Activated CD4-positive, CD25-positive, alpha-beta regulatory T cell treated with anti-CD3 and anti-CD28 coated beads, Interleukin-2, amount 50 U/mL, for 24 hours (primary cell): ENCODE measurements around the gene LY6G6C.
A peak's percentile ranks its signal among the peaks of the same experiment; 100 is the strongest.

Experiments
- ATAC-seq, 2 donors: fragments of 150-1000 bp; cut with Tn5 transposase; one replicate each; pipeline ENCODE4 v1.10.0; 2021; ENCODE audit warnings: mild to moderate bottlenecking in 1 of 2, moderate library complexity in 1 of 2

Gene LY6G6C

DNA sequence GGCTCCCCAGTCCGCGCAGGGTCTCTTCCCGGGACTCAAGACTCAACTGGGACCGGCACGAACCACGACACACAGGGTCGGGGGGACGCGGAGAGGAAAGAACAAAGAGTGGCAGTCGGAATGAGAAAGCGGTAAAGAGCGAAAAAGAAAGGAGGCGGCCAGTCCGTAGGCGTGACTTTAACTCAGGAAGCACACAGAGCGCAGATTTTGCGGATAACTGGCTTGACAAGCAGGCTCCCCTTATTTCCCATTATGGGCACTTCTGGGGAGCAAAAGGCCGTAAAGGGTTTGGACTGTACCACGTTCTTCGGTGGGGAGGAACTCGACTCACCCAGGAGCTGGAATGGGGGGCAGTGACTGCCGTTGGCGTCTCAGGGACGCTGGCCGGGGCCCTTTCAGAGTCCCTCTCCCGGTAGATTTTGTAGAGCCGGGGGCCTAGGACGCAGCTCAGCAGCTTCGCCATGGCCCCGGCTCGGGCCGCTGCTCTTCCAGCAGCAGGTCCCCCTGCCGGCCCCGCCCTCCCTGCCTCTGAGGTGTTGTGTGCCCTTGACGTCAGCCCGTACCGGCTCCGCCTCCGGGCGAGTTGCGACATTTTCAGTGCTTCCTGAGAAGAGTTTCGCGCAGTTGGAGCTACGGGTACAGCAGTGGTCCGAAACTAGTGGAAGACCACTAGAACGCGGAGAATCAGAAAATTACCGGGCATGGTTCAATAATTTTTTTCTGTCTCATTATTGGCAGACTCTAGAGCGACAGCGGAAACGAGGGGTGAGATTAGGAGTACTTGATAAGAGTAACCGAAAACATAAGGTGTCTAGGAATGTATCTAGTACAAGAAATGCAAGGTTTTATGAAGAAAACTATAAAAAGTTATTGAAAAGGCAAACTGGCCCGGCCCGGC lies 18.5 kb downstream of the LY6G6C start, which contains the start of gene ABHD16A:
ABHD16A (minus strand) TSS at position 506 of the 898 bp plus-strand sequence; CDS start at position 463, 43 bp downstream.
- ATAC-seq: peak; percentile 96 to 97

DNA sequence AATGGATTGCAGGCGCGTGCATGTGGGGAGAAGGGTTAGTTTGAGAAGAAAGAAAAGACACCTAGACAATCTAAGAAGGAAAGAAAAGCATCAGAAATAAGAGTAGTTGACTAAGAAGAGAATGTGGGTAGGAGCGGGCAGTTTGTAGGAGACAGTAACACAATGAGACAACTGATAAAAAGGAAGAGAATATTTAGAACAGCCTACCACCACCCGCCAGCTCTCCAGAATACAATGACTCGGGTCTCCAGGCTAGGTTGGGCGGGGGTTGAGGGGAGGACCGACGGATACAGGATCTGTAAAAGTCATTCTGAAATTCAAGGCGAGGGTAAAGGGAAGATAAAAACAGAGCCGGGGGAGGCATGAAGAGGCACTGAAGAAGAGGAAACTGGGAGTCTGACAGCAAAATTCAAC lies 19.1 kb downstream of the LY6G6C start:
- ATAC-seq: peak; percentile 5 to 11

DNA sequence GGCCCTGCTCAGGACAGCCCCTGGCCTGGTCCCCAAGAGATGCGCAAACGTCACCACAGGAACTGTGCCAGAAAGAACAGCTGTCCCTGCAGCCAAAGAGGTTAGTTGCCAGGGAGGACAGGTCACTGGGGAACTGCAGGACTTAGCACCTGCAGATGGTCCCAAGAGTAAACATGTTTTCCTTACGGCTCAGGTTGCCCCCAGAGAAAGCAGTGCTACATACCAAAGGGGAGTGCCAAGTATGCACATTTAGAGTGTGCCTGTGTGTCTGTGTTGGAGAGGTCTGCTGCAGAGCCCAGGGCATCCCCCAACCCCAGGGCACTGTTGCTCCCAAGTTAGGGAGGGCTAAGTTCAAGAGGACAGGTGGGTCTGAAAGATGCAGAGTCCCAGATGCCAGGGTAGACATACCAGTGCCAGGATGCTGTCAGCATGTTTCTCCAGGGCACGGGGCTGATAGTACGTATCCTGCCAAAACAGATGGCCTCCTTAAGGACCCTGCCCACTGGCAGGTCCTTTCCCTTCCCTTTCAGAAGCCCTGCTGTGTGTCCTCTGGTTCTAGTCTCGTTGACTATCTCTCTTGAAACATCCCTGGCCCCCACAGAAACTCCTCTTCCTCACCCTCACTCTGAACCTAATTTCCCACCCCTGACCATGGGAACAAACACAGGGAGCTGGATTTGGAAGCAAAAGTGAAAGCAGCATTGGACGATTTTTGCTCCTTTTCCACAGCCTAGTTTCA lies 19.7 kb downstream of the LY6G6C start:
- ATAC-seq: no peak

DNA sequence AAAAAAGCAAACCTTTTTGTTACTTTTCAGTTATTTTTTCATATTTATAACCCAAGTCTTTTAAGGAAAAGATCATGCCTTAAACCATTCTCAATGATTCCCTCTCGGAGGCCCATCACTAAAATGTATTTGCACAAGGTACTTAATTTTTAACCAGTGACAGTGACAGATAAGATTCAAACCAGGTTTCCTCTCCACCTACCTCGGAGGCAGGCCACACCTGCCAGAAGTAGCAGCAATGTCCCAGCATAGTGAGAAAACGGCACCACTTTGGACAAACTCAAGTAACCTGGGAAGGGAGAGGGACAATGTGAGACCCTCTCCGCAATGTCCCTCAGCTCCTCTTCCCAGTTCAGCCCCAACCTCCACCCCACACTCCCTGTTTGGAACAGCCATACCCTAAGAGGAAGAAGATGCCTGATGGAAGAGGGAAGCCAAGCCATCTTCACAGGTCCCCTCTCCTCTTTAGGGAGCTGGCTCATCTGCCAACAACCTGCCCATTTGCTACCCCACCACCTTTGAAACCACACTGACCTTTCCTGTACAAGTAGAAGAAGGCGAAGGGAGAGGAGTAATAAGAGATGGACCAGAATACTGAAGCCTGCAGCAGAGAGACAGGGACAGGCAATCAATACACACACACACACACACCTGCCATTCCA lies 20.7 kb downstream of the LY6G6C start:
- no peak for ATAC-seq

DNA sequence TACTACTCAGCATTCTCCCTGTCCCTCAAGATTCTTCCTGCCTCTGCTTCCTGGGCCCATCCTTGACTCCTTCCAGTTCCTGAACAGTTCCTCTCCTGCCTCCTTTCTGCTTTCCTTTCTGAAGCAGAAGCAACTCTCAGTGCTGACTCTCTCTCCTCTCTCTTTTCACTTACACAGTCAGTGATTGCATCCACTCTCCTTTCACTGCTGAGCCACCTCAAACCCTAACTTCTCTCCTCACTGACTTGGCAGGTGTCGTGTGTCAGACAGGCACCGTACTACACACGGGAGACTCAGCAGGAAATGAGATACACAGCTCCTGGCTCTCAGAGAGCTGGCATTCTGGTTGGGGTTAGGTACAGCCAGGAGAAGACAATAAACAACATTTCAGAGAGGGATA lies 24.0 kb downstream of the LY6G6C start:
- ATAC-seq: peak in 1 of 2 donors; percentile 60

DNA sequence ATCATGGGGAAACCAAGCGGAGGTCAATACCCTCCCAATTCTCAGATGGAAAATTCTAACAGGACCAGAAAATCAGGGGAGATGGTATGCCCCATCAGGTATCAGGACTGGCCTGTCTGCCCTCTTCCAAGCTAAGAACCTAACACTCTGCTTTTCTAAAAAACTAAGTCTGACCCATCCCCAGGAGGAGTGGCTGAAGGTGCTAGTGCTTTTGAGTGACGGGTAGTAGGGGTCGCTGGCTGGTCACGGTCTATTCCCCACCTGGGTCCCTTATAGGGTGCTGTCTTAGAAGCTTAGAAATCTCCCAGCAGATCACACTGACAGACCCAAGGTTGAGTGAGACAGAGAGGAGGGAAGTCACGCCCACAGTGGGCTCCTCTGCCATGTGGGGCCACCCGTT lies 28.0 kb downstream of the LY6G6C start:
- no peak for ATAC-seq

DNA sequence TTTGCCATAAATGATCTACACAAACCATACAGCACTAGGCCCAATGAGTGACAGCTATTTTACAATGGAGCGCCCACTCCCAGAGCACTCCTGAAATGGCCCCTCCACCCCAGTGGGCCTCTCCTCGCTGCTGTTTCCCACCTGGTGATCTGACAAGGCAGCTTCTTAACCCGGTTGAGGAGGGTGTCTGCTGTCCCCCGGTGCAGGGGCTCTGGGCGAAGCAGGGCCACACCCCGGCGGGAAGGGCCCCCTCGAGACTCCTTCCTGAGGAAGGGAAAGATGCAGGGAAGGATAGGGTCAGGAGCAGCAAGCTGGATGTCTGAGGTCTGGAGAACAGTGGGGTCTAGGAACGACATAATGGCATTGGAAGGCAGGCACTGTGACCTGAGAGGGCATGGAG lies 28.7 kb downstream of the LY6G6C start:
- ATAC-seq: no peak

DNA sequence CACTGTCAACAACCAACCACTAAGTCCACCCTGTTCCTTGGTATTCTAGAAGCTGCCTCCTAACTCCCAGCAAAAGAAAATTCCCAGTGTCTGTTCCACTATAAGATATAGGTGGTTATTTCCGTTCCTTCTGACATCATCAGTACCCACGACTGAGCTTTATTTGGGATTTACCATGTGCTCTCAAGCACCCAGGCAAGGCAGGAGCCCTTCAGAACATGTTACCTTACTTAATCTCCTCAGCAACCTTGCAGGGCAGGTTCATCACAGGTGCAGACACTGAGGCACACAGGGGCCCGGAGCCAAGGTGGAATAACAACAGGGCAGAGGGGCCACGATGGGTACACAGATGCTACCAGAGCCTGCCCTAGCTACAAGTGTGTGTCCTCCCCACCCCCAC lies 29.2 kb downstream of the LY6G6C start:
- ATAC-seq: no peak

DNA sequence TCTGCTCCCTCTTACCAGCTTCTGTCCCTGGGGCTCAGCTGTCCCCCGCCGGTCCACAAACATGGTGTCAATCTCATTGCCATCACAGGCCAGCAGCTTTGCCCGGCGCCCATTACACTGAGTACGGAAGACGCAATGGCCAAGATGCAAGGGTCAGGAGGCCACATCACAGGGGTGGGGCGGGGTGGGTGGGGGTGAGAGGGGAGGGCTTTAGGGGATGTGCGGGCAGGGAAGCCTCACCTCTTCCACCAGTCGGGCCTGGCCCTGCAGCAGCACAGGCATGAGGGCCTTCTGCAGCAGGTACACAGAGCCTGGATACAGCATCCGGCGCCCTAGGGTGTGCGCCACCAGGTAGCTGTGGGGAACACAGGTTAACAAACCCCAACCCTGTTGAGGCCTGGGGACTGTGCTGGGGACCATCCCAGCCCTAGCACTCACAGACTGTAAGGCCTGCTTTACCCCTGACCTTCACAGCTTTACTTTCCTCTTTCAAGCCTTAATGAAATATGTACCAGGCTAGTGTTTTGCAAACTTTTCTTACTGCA lies 29.9 kb downstream of the LY6G6C start:
- no peak for ATAC-seq

DNA sequence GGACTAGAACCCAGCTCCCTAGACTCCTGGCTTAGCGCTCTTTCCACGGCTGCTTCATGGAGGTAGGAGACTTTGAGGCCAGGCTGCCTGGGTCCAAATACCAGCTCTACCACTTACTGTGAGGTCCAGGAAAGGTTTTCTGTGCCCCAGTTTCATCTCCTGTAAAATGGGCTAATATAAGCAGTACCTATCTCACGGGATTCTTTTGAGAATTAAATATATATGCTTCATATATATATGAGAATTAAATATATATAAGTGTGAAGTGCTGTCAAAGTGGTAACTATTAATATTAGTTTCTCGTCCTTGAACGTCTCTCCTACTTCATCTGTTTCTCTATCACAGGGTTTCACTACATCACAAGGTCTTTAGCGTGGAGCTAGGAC lies 30.5 kb downstream of the LY6G6C start:
- ATAC-seq: no peak

DNA sequence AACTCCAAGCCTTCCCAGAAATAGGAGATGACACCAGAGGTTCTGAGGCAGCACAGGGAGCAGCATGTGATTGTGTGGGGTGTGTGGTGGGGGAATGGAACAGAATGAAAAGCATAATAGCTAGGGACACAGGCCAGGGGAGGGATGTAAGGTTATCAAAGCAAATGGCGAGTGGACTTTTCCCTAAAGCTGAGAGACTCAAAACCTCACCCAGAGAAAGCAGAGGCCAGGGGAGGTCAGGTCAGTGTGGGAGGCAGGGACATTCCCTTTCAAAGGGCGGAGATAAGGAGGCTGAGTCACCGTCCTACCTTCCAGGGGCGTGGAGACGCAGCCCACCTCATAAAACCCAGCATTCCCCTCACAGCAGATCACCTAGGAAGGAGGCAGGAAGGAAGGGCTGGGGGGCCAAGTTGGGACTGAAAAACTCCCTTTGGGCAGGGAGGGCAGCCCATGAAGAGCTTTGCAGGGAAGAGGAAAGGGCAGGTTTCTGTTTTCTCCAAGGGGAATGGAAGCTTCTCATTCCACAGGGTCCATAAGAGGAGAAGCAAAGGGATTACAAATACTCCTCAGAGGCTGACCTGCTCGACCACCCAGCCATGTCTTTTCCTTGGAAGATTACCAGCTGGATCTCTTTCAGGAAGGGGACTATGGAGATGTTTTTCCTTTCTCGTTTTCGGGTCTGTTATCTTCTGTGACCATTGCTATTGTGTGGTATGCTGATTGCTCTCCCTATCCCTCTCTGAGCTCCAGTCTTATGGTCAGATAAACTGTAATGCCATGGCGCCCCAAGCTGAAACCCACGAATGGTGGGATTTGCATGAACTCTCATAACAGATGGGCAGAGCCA lies 31.1 kb downstream of the LY6G6C start:
- ATAC-seq: no peak

DNA sequence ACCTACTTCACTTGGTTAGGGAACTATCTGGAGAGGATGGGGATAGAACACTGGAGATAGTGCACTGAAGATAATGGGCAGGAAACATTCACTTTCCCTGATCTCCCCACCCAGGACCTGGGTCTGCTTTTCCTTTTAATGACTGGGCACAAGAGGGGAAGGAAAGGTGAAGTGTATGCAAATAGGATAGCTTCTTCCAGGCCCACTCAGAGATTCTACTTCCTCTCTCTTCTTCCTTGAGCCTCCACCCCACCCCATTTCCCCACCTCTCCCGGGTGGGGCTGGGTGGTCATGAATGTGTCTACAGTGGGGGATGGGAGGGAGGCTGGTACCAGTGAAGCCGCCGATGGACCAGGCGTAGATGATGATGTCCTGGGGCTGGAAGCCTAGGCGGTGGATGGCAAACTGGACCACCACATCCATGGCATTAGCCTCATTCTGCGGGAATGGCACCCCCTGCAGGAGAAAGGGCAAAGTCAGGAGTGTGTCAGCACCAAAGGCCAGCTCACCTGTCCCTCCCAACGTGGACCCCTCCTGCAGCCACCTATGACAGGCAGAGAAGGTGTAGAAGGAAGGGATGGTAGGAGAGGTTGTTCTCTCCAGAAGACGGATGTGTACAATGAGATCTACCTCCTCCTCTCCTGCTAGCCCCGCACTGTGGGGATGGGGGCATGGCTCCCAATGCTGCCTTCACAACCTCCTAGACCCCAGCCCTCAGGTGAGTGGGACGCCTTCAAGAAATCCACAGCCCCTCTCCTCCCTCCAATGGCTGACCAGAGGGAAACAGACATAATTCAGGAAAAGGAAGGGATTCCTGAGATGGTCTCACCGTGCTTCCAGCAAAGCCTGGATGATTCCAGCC lies 32.1 kb downstream of the LY6G6C start:
- ATAC-seq: no peak

DNA sequence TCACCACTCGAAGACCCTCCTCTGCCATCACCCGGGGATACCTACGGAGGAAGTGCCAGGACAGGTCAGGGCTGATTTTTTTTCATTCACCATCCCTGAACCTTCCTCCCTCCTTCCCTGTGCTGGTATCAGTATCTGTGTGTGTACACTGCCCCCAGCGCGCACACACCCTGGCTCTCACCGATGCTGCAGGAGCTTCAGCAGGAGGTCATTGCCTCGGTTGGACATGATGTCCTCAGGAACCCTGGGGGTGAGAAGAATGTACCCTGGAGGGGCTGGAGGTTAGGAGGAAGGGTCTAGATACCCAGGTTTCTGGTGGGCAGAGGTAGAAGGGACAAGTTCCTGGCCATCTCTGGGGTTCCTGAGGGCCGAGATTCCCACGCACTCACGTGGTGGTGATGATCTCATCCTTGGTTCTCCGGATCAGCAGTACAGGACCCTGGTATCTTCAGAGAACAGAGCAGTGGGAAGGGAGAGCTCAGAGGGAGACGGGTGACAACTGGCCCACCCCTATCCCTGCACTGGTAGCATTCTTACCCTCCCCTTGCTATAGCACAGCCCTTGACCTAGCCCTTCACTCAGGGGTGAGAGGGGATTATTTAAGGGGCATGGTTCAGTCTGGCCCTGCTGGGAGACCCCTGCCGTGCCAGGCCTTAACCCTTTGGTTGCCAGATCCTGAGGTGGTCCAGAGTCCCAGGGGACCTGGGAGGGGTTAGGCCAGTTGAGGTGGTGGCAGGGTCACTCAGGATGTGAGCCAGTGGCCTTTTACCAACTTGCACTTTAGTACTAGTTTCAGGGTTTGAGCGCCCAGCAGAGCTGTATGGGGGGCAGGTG lies 33.5 kb downstream of the LY6G6C start:
- no peak for ATAC-seq

DNA sequence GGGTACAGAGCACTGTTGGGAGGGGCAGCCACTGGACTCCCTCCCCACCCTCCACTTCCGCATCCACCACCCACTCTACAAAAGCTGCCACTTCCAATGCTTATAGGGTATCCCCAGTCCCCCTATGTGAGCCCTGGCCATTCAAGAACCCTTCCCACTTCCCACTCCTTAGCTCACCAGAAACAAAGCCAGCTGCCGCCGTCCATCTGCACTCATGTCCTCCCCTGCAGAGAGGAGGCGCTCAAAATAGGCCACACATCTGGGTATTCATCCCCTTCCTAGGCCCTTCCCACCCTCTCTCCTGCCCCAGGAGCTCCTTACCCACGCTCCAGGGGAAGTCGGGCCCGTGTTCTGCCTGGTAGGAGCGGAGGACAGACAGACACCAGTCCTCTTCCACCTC lies 34.2 kb downstream of the LY6G6C start:
- no peak for ATAC-seq

DNA sequence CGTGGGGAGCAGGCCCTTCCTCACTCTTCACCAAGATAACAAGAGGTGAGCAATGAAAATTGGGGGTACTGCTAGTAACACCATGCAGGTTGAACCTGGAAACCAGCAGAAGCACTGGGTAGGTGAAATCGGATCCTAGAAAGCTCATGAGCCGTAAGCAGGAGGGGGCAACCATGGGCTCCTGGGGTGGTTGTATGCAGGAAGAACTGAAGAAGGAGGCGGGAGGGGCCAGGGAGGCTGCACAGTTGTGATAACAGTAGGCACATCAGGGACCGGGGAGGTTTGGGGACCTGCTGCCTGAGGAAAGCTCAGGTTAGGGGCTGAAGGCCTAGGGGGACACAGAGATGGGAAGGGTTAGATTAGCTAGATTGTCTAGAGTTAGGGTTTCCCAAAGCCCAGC lies 35.1 kb downstream of the LY6G6C start:
- ATAC-seq: no peak

DNA sequence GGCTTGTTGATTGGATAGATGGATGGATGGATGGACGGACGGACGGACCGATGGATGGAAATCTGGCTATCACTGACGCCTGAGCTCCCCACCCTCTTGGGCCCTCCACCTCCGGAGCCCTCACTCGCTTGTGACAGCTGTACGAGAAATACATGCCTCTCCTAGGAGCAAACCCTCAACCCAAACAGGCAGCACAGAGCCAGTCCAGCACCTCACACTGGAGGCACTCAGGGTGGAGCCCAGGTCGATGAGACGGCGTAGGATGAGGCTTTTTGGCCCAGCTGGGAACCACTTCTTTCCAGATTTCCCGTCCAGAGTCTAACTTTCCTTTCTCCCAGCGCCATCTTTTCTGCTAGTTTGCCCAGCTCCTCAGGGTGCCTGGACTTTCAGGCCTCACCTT lies 38.0 kb downstream of the LY6G6C start:
- no peak for ATAC-seq

DNA sequence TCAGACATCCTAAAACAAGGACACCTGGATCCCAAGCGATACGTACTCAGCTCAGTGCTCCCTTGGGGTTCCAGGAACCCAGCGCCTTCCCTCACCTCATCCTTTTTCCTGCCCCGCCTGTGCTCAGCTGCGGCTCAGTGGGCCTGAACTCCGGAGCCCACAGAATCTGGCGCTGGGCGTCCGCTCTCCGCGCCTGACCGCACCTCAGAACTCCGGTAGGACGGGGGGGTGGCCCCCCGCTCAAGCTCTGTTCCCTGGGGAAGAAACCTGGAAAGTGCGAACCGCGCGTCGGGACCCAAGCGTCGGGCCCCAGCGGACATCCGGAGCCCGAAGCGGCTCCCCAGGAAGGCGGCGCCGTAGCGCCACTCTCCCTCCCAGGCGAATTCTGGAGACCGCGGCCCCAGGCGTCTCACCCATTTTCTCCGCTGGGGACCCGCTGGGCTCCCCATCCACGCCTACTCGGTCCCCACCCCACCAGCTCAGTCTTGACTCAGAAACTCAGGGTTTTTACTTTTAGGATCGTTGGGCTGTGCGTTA lies 40.3 kb downstream of the LY6G6C start:
- ATAC-seq: peak; percentile 53 to 60

DNA sequence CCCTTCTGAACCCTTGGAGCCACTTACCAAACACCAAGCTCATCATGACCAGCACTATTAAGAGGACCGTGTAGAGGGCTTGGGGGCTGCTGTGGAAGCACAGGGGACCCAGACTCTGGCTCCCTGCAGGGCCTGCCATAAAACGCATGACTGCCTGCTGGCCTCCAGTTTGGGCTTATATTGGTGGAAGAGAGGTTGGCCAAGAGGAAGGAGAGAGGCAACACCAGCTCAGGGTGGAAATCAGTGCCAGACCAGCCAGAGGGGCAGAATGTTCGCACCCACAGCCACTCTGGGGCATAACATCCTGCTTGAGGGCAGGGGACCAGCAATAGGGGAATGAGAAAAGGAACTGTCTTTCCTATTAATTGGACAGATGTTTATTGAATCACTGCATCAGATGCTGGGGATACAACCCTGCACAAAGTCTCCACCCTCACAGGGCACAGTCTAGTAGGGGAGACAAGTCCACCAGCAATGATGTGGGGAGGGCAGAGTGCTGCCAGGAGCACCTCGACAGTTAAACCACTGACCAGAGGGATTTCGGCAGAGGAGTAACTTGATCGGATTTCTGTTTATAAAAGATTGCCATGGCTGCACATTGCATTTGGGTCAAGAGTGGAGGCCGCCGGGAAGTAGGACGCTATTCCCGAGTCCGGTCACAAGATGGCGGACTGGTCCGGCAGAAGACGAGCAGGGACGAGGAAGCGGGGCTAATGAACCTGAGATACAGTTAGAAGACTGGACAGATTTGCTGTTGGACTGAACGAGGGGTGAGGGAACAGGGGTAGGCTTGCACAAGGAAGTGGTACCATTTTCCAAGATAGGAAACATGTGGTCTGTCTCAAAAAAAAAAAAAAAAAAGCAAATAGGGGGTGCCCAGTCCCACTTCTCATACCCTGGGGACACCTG lies 41.1 kb downstream of the LY6G6C start, which contains the start of gene LY6G5C:
LY6G5C (minus strand) TSS at position 842 of the 909 bp plus-strand sequence; CDS start at position 148, 694 bp downstream.
- ATAC-seq: peak; percentile 73 to 77

DNA sequence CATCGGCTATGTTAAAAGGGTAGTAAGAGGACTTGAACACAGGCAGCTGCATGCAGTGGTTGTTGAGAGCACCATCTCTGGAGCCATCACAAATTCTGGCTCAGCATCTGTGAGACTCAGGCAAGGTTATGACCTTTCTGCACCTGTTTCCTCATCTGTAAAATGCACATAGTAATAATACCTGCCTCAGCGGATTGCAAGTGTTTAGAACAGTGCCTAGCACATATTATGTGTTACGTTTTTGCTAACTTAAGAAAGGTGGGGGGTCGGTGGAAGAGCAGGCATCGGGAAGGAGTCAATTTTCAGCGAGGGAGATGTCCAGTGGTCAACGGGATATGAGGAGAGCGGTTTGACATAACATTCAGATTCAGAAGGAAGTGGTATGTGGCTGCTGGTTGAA lies 43.6 kb downstream of the LY6G6C start:
- no peak for ATAC-seq
